HG03103 (cell line): Measurements from ENCODE around the gene PLA2G3.

Experiments used
- ATAC-seq: cut with Tn5 transposase; IDR thresholded peaks from one replicate; pipeline ENCODE4 v1.9.1; 2021; ENCODE audit warnings: low read depth; ENCODE audit not compliant: unreplicated experiment

PLA2G3 gene

DNA sequence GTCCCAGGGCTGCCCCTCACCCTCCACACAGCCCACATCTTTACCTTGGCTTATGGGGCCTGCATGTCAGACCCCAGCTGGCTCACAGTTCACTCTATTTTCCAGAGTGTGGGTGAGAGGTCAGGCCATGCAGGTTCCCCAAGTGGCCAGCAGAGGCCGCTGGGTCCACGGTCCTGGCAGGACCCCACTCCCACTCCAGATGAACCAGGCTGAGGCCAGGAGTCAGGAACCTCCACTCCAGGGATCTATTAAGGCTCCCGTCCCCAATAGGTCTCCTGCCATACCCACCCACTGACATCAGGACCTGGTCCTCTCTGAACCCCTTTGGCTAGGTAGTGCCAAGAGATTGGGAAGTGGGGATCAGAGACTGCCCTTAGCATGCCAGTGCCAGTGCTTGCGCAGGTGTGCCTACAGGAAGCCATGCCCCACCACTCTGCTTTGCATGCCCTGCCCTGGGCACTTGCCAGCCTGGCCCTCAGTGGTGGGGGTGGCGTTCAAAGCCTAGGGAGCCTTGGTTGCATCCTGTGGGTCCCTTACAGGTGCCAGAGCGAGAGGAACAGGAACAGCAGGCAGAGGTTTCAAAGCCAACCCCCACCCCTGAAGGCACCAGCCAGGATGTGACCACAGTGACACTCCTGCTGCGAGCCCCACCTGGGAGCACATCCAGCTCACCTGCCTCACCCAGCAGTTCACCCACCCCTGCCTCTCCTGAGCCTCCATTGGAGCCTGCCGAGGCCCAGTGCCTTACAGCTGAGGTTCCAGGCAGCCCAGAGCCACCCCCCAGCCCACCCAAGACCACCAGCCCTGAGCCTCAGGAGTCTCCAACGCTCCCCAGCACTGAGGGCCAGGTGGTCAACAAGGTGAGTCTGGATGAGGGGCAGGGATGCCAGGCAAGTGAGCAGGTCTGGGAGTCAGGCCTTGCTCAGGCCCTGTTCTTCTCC lies 50.9 kb downstream of the PLA2G3 start:
- ATAC-seq, result no peak

DNA sequence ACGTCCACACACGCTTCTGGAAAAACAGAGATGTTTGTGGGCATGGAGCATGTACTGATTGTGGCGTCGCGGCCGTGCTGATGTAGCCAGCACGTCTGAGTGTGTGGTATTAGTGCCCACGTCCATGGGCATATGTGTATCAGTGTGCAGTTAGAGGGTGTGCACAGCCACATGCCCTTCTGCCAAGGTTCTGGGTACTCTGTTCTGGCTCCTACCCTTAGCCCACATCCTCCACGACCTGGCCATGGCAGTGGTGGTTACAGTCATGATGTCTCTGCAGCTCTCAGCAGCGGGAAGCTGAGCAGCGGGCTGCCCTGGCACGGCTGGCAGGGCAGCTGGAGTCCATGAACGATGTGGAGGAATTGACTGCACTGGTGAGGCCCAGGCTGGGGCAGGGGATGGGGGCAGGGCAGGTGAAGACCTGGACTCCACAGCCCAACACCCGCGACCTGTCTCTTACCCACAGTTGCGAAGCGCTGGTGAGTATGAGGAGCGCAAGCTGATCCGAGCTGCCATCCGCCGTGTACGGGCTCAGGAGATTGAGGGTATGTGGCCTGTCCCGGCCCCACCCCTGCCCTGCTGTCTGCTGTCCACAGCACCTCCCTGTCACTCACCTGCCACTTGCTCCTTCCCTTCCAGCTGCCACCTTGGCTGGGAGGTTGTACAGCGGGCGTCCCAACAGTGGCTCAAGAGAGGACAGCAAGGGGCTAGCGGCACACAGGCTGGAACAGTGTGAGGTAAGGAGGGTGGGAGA lies 51.9 kb downstream of the PLA2G3 start:
- no peak for ATAC-seq

DNA sequence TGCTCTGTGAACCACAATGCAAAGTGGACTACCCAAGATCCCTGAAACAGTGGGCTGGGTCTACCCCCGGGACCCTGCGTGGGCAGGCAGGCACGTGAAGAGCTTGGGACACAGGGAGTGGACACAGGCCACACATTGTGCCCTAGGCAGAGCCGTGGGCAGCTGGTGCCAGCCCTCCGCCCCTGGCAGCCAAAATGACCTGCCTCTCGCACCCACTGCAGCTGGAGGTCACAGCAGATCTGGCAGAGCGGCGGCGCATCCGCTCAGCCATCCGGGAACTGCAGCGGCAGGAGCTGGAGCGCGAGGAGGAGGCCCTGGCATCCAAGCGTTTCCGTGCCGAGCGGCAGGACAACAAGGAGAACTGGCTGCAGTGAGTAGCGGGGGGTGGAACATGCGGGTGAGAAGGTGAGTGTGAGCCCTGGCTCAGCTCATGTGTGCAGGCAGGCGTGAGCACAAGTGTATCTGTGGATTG lies 52.5 kb downstream of the PLA2G3 start:
- ATAC-seq, result no peak

DNA sequence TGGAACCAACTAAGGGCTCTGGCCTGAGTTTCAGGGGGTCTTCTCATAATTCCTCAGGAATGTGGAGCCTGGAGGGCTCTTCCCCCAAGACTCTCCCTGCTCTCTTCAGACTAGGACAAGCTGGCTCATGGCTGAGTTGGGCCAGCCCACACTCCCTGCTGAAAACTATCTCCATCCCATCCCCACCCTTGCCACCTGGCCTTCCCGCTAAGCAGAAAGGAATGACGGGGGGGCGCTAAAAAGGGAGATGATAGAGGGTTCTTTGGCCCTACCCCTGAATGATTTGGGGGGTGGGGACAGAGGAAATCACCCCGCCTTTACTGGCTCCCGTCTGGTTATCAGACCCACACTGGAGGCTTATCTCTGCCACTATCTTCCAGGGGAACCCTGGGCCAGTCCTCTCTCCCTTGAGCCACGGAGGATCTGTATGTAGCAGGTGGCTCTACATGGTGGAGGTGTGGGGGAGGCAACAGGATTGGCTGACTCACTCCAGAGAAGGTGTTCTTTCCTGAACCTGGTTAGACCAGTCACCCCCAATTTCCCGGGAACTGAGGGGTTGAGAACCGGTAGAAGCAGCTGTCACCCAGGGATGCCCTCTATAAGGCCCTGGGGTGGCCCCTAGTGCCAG lies 53.5 kb downstream of the PLA2G3 start:
- no peak for ATAC-seq

DNA sequence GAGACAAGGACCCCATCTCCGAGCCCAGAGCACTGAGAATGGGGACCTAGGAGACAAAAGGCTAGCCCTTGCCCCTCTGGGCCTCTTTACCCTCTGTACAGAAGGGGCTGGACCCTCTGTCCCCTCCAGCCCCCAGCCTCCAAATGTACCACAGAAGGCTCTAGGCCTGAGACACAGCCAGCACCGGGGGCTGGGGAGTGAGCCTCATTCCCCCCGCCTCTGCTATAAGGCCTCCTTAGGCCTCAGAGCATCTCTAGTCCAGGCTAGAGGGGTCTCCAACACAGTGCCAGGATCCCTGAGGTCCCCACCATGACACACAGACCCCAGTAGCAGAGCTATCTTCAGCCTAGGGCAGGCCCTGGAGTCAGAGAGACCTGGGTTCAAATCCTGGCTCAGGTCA lies 54.4 kb downstream of the PLA2G3 start:
- ATAC-seq, result no peak

DNA sequence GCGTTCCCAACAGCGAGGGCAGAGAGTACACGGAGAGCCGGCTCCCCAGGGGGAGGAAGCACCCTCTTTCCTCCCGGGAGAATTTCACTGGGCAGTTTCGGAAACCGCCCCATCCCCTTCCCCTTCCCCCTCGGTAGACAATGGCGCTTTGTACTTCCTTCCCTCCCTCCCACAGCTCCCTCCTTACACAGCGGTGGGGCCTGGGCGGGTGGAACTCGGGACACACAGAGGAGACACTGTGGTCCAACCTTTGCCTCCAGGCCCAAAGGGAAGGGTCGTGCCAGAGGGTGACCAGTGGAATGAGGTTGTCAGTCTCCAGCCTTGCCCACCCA lies 54.8 kb downstream of the PLA2G3 start:
- no peak for ATAC-seq

DNA sequence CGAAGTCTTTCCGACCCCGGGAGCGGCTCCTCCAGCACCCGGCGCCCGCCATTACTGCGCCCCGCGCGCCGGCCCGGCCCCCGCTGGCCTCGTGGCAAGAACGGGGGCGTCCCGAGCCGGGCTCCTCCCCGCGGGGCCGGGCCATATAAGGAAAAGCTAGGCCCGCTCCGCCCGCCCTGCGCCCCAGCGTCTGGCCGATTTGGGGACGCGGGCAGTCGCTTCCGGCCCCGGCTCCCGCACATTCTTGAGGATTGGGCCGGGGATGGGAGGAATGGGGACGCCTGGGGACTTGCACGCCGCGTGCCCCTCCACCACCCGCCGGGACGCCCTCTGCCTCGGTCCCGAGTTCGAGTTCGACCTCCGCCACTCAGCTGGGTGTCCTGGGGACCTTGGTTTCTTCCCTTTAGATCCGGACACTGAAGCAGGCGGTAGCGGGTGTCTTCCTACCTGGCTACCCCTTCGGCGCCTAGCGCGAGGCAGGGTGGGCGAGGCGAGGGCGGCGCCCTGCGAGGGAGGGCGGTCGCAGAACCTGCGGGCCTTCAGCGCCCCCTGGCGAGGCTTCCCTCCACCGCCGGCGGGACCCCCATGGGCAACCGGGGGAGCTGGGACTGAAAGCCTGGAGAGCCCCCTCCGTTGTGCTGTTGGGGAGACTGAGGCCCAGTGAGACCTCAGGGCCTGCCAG lies 55.4 kb downstream of the PLA2G3 start:
- ATAC-seq, result no peak
